ENCODE measurements around the gene TLR8.

DNA sequence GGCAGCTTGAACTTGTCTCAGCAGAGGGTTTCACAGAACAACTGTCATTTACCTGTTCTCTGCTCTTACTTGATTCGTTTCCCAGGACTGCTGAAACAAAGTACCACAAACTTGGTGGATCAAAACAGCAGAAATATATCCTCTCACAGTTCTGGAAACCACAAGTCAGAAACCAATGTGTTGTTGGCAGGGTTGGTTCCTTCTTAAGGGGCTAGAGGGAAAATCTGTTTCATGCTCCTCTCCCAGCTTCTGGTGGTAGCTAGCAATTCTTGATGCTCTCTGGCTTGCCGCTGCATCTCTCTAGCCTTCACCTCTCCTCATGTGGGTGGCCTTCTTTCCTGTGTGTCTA is 4.7 kb downstream of the TLR8 start:
- TF ChIP-seq, protein P1, sequence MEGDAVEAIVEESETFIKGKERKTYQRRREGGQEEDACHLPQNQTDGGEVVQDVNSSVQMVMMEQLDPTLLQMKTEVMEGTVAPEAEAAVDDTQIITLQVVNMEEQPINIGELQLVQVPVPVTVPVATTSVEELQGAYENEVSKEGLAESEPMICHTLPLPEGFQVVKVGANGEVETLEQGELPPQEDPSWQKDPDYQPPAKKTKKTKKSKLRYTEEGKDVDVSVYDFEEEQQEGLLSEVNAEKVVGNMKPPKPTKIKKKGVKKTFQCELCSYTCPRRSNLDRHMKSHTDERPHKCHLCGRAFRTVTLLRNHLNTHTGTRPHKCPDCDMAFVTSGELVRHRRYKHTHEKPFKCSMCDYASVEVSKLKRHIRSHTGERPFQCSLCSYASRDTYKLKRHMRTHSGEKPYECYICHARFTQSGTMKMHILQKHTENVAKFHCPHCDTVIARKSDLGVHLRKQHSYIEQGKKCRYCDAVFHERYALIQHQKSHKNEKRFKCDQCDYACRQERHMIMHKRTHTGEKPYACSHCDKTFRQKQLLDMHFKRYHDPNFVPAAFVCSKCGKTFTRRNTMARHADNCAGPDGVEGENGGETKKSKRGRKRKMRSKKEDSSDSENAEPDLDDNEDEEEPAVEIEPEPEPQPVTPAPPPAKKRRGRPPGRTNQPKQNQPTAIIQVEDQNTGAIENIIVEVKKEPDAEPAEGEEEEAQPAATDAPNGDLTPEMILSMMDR (IDR thresholded peaks at IDR 0.05): no peak
- TF ChIP-seq KDM1A (IDR thresholded peaks at IDR 0.05; ENCODE audit: low read depth) (no peak), BHLHE40 (IDR thresholded peaks at IDR 0.05; ENCODE audit: low read depth, low read length) (no peak), ESRRA (IDR thresholded peaks at IDR 0.05; ENCODE audit: borderline replicate concordance, low read length) (no peak), RAD21 (conservative IDR thresholded peaks at IDR 0.05 in 1 of 2, IDR thresholded peaks at IDR 0.05 in 1 of 2) (no peak)
- TF ChIP-seq, protein P2, sequence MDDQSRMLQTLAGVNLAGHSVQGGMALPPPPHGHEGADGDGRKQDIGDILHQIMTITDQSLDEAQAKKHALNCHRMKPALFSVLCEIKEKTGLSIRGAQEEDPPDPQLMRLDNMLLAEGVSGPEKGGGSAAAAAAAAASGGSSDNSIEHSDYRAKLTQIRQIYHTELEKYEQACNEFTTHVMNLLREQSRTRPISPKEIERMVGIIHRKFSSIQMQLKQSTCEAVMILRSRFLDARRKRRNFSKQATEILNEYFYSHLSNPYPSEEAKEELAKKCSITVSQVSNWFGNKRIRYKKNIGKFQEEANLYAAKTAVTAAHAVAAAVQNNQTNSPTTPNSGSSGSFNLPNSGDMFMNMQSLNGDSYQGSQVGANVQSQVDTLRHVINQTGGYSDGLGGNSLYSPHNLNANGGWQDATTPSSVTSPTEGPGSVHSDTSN (IDR thresholded peaks at IDR 0.05): no peak

Data from A549 (cell line).